Suprapubic skin (tissue), 4 donors: ENCODE results near the gene PLCXD3. TPM values are rescaled to one million over a fixed set of nuclear protein-coding genes. Genes with fewer than 3 reads are reported as not detected.
A peak's percentile ranks its signal among the peaks of the same experiment; 100 is the strongest.

ENCODE experiments used
- DNase-seq, 2 donors: peaks; one replicate each; pipeline ENCODE4 v3.0.0-alpha.2; 2019; ENCODE audit warnings: low spot score in 2 of 2
- H3K27ac ChIP-seq: fragments of 200-600 bp; sonication (generic); one replicate; pipeline ENCODE4 v1.5.1; 2019
- H3K27me3 ChIP-seq: fragments of 200-600 bp; sonication (generic); one replicate; pipeline ENCODE4 v1.5.1; 2019
- H3K36me3 ChIP-seq: fragments of 200-600 bp; sonication (generic); one replicate; pipeline ENCODE4 v1.5.1; 2019
- H3K4me1 ChIP-seq: fragments of 200-600 bp; sonication (generic); one replicate; pipeline ENCODE4 v1.5.1; 2019
- H3K4me3 ChIP-seq: fragments of 200-600 bp; sonication (generic); one replicate; pipeline ENCODE4 v1.5.1; 2019; ENCODE audit warnings: mild to moderate bottlenecking
- H3K9me3 ChIP-seq: fragments of 200-600 bp; sonication (generic); one replicate; pipeline ENCODE4 v1.5.1; 2019
- CTCF ChIP-seq, 2 donors: fragments of 200-600 bp in 1 of 2; fragments of 450-650 bp in 1 of 2; sonication (generic) in 1 of 2; IDR thresholded peaks; one replicate each; pipeline ENCODE4 v1.5.1; 2016 to 2019; ENCODE audit warnings: antibody characterized with exemption in 2 of 2, mild to moderate bottlenecking in 1 of 2, moderate library complexity in 1 of 2
- EP300 ChIP-seq: sonication (generic); formaldehyde crosslinking; IDR thresholded peaks from one replicate; pipeline ENCODE4 v1.6.1; 2017; ENCODE audit warnings: antibody characterized with exemption
- POLR2A ChIP-seq, 2 donors: fragments of 450-650 bp; IDR thresholded peaks; one replicate each; pipeline ENCODE4 v1.6.1; 2017; ENCODE audit warnings: antibody characterized with exemption in 2 of 2, mild to moderate bottlenecking in 2 of 2, moderate library complexity in 2 of 2
- POLR2AphosphoS5 ChIP-seq, 3 donors: sonication (generic); formaldehyde crosslinking; IDR thresholded peaks; one replicate each; pipeline ENCODE4 v1.6.1; 2017; ENCODE audit warnings: antibody characterized with exemption in 3 of 3
- WGBS: methylation state at CpG from one replicate; pipeline ENCODE4 v1.1.5; 2018; 5-methylcytosine and 5-hydroxymethylcytosine counted together
- total RNA-seq, 4 donors: library from RNA; depleted of rRNA; stranded (reverse); fragments of >200 nt; gene quantifications; one replicate each; pipeline ENCODE4 v1.1.0, GENCODE V29; 2016

PLCXD3 gene
- total RNA-seq, 4 donors from 2014 or later, result 0.15 to 1.6 (median 0.61) TPM

- H3K27ac ChIP-seq, result no peak overlapping the region
- TF ChIP-seq EP300 (no peak), POLR2A (IDR thresholded peaks at IDR 0.05) (no peak), POLR2AphosphoS5 (IDR thresholded peaks at IDR 0.05) (no peak)
- no peaks in the 10 kb centered on the region for H3K9me3 ChIP-seq
- no peak overlapping the region for H3K4me3 ChIP-seq
- no peaks in the 10 kb centered on the region for H3K27me3 ChIP-seq
- no peaks in the 10 kb centered on the region for H3K4me1 ChIP-seq
- DNase-seq, result no peak
- 67% methylated on average over 1 of the region's 1 CpG for WGBS
- H3K36me3 ChIP-seq, result no peaks in the 10 kb centered on the region
These were observed 75.1 kb downstream of the PLCXD3 start for GRCh38 chr5:41435276-41435675.

- WGBS, result 60% methylated on average over 4 of the region's 4 CpGs
- no peak overlapping the region for H3K4me3 ChIP-seq
- H3K4me1 ChIP-seq, result no peaks in the 10 kb centered on the region
- TF ChIP-seq CTCF (IDR thresholded peaks at IDR 0.05), result peak in 1 of 2 donors; percentile 6
- TF ChIP-seq POLR2AphosphoS5 (IDR thresholded peaks at IDR 0.05), result no peak
- TF ChIP-seq EP300, result no peak
- no peak for TF ChIP-seq POLR2A (IDR thresholded peaks at IDR 0.05)
- no peak overlapping the region for H3K27ac ChIP-seq
- H3K36me3 ChIP-seq, result no peaks in the 10 kb centered on the region
- no peaks in the 10 kb centered on the region for H3K27me3 ChIP-seq
- DNase-seq, result no peak
- no peaks in the 10 kb centered on the region for H3K9me3 ChIP-seq
These were observed 76.7 kb downstream of the PLCXD3 start for GRCh38 chr5:41433552-41434181.

GRCh38 chr5:41432481-41433253 lies 77.7 kb downstream of the PLCXD3 start:
- Histone ChIP-seq H3K27ac (no peak overlapping the region), H3K36me3 (no peaks in the 10 kb centered on the region), H3K4me3 (no peak overlapping the region), H3K27me3 (no peaks in the 10 kb centered on the region), H3K9me3 (no peaks in the 10 kb centered on the region), H3K4me1 (no peaks in the 10 kb centered on the region)
- no peak for TF ChIP-seq POLR2AphosphoS5 (IDR thresholded peaks at IDR 0.05)
- no peak for TF ChIP-seq CTCF (IDR thresholded peaks at IDR 0.05)
- TF ChIP-seq POLR2A (IDR thresholded peaks at IDR 0.05), result no peak
- no peak for TF ChIP-seq EP300
- WGBS, result 79% methylated on average over 5 of the region's 5 CpGs
- no peak for DNase-seq

- no peak overlapping the region for H3K4me3 ChIP-seq
- no peak overlapping the region for H3K27ac ChIP-seq
- no peaks in the 10 kb centered on the region for H3K4me1 ChIP-seq
- 65% methylated on average over 1 of the region's 1 CpG for WGBS
- DNase-seq, result no peak
- H3K36me3 ChIP-seq, result no peaks in the 10 kb centered on the region
- no peak for TF ChIP-seq CTCF (IDR thresholded peaks at IDR 0.05)
- TF ChIP-seq EP300, result no peak
- no peaks in the 10 kb centered on the region for H3K27me3 ChIP-seq
- H3K9me3 ChIP-seq, result no peaks in the 10 kb centered on the region
These were observed 82.9 kb downstream of the PLCXD3 start for GRCh38 chr5:41427505-41427904.

- no peak for DNase-seq
- WGBS, result 68% methylated on average over 3 of the region's 3 CpGs
These were observed 84.7 kb downstream of the PLCXD3 start for GRCh38 chr5:41425736-41426135.

More at GRCh38 chr5:41425736-41426135, 84.7 kb downstream of the PLCXD3 start:
- no peak for TF ChIP-seq CTCF (IDR thresholded peaks at IDR 0.05)
- TF ChIP-seq POLR2AphosphoS5 (IDR thresholded peaks at IDR 0.05), result no peak
- no peak for TF ChIP-seq EP300
- no peak for TF ChIP-seq POLR2A (IDR thresholded peaks at IDR 0.05)
- no peaks in the 10 kb centered on the region for H3K36me3 ChIP-seq
- H3K27ac ChIP-seq, result no peak overlapping the region
- no peaks in the 10 kb centered on the region for H3K27me3 ChIP-seq
- H3K4me3 ChIP-seq, result no peak overlapping the region
- no peaks in the 10 kb centered on the region for H3K9me3 ChIP-seq
- H3K4me1 ChIP-seq, result no peaks in the 10 kb centered on the region
